Lower leg skin (tissue), 3 donors: ENCODE results near the gene ARHGAP29.

Experiments
- POLR2A ChIP-seq, 2 donors: fragments of 450-650 bp; IDR thresholded peaks; one replicate each; pipeline ENCODE4 v1.6.1; 2016 to 2017; ENCODE audit warnings: antibody characterized with exemption in 2 of 2, mild to moderate bottlenecking in 1 of 2, moderate library complexity in 1 of 2
- TF ChIP-seq, protein P1 (sequence below), 3 donors: fragments of 450-650 bp; IDR thresholded peaks; one replicate each; pipeline ENCODE4 v1.5.1; 2016; ENCODE audit warnings: antibody characterized with exemption in 3 of 3, mild to moderate bottlenecking in 3 of 3, moderate library complexity in 2 of 3

GRCh38 chr1:94270801-94271203, 33.4 kb upstream of the ARHGAP29 start:
- TF ChIP-seq, protein P1, sequence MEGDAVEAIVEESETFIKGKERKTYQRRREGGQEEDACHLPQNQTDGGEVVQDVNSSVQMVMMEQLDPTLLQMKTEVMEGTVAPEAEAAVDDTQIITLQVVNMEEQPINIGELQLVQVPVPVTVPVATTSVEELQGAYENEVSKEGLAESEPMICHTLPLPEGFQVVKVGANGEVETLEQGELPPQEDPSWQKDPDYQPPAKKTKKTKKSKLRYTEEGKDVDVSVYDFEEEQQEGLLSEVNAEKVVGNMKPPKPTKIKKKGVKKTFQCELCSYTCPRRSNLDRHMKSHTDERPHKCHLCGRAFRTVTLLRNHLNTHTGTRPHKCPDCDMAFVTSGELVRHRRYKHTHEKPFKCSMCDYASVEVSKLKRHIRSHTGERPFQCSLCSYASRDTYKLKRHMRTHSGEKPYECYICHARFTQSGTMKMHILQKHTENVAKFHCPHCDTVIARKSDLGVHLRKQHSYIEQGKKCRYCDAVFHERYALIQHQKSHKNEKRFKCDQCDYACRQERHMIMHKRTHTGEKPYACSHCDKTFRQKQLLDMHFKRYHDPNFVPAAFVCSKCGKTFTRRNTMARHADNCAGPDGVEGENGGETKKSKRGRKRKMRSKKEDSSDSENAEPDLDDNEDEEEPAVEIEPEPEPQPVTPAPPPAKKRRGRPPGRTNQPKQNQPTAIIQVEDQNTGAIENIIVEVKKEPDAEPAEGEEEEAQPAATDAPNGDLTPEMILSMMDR (IDR thresholded peaks at IDR 0.05), result no peak
- no peak for TF ChIP-seq POLR2A (IDR thresholded peaks at IDR 0.05)
